Urothelium cell line (cell line): Measurements from ENCODE around the gene COQ9.

Experiments used
- DNase-seq: peaks from one replicate; pipeline ENCODE4 v3.0.0; 2011; ENCODE audit warnings: low spot score, mixed read lengths
- FAIRE-seq: peaks from 2 replicates; lab custom pipeline; 2011; peaks lifted over from hg19 to GRCh38; lab: Jason Lieb, UNC

The COQ9 gene

GRCh38 chr16:57471209-57471608, 23.9 kb downstream of the COQ9 start:
- FAIRE-seq (no peak), DNase-seq (no peak)

DNA sequence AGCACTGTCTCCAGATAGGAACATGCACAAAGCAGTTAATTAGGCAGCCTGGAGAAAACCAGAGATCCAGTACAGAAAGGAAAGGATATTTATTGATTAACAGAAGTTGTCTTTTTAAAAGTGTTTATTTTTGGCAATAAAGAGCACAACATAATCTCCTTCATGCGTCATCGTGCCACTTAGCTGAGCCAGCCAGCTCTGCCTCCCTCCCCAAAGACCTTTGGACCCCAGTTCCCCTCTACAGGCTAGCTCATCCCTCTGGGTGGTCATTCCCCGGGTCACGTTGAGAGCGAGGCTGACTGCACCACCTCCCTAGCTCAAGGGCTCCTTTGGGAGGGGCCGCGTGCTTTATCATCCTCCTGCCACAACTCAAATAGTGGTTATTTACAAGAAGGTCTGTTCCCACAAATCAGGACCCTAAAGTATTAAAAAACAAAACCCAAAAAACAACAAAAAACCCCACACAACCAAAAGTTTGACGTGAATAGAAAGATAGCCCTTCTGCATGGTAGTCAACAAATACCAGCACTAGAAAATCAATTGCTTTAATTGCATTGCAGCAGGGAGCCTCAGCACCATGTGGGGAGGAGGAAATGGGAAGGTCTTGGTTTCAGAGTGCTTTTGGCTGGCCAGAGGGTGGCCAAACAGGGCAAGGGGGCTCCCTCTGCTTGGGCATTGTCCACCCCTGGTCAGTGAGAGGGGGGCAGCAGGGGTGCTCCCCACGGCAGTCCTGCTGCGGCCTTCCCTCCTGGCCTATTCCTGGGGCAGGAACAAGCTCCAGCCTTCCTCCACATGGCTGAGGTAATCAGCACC, 24.8 kb downstream of the COQ9 start:
- FAIRE-seq = no peak
- DNase-seq = no peak

DNA sequence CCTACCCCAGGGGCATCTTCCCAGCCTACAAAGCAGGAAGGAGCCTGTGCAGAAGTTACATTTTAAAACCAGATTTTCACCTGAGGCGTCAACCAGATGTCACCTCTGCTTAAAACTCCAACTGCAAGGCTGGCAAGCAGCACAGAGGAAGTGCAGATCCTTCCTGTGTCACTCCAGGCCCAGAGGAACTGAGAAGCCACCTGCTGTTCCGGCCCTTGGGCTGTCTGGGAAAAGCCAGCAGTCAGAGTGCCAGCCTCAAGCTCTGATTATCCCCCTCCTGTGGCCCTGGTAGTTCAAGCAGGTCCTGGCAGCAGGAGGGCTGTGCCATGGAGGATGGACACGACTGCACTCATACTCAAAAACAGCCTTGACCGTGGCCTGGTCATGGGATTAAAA, 25.4 kb downstream of the COQ9 start:
- DNase-seq = no peak
- no peak for FAIRE-seq

DNA sequence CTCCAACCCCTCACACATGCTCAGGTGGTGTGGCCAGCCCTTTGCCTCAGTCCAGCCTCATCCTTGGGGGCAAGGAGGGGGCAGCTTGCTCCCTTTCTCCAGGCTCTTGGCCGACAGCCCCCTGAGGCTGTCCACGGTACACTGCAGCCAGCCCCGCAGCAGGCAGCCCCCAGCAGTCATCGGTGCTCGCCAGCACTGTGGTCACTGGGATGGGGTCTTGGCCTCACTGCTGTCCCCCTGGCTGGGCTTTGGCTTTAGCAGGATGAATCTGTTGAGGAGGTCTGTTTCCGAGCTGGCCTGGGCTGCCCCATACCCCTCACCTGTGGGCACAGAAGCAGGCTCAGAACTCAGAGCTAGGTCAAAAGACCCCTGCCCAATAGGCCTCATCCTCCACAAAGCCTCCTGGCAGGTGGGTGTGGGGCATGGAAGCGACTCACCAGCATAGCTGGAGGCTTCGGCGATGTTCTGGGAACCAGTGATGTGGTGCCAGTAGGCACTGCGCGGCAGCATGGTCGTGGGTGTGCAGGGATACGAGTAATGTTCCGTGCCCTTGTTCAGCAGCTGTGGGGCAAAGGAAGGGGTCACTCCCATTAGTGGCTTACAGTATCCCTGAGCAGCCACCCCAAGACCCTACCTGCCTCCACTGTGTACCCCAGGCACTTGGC, 26.0 kb downstream of the COQ9 start:
- DNase-seq (no peak), FAIRE-seq (no peak)

DNA sequence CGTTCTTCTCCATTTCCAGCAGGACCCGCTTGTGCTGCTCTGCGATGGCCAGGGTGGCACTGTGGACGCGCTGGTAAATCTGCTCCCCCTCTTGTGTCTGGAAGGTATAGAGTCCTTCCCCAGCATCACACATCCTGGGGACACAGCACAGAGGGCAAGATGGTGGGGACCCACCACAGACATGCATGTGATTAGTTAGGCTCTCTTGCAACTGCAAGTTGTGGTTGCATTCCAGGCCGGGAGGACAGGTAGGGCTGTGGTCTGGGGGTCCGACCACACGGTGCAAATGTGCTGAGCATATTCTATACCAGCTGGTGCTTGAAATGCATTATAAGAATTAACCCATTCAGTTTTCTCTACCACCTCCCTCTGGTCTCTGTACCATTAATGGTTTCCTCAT, 26.6 kb downstream of the COQ9 start:
- FAIRE-seq (peak; percentile 46), DNase-seq (no peak)

DNA sequence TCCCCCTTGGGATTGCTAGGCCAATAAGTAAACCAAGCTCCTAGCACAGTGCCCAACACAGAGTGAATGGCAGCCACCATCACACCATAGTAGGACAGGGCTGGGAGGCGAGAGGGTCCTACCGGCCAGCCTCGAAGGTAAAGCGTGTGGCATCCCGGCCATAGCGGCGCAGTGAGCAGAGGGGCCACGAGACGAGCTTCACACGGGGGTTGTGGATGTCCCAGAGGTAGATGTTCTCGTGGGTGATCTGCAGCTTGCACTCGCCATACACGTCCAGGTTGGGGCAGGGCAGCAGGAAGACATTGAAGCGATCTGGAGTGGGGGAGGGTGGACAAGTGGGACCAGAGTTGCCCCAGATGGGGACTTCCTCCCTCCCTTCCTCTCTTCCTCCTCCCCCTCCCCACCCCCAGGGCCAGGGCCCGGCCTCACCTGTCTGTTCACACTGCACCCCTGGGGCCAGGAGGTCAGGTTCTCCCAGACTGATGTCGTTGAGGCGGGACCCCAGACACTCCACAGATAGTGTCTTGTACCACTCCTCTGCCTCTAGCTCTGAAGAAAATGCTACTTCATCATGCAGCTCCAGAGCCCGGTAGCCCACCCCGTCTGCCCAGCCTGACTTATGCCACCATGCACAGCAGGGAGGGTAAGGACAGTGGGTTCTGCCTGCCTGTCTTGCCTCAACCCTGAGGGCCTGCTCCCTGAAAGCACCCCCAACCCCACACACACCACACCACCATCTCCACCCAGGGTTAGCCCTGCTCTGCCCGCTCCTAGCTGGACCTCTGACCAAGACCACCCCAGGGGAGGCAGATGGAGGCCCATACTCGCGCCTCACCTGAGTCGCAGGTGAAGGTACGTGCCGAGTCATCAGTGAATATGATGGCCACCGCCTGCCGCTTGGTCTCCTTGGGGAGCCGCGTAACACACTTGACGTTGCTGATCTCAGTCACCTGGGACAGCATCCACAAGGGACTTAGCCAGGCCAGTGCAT, 27.7 kb downstream of the COQ9 start:
- no peak for FAIRE-seq
- no peak for DNase-seq

GRCh38 chr16:57475711-57476339, 28.5 kb downstream of the COQ9 start:
- DNase-seq = peak; percentile 64

DNA sequence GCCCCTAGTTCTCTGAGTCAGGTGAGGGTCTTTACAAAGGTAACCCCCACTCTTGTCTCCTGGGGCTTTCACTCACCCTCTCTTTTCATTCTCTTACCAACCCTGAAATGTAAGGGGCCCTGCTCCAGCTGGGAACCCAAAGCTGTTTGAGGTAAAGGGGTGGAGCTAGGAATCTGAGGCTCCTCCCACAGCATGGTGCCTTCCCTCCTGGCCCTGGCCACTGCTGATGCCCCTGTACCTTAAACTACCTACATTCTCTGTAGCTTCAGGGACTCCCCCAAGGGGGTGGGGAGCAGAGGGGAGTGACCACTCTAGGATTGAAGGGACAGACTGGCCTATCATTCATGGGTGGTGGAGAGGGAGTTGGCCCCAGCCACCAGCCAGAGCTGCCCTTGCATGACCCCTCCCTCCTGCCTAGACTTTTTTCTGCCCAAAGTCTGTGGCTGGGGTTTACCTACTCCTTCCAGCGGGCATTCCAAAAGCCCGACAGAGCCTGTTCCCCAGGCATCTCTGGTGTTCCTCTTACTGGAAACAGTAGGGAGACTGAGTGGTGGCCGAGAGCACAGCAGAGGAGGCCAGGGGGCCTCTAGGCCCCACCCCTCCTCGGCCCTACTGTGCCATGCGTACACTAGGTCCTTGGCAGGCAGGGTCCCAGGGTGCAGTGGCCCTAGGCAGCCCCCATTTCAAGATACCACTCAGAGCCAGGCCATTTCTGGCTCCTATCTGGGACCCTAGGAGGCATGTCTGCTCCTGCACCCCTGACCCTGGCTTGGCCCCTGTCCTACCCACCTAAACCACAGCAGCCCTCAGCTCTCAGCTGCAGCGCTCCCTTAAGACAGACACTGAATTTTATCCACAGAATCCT, 29.5 kb downstream of the COQ9 start:
- DNase-seq (no peak), FAIRE-seq (no peak)

More at GRCh38 chr16:57475711-57476339, 28.5 kb downstream of the COQ9 start:
- no peak for FAIRE-seq

- DNase-seq = no peak
- no peak for FAIRE-seq
Measured at GRCh38 chr16:57477531-57478202, 30.4 kb downstream of the COQ9 start.

DNA sequence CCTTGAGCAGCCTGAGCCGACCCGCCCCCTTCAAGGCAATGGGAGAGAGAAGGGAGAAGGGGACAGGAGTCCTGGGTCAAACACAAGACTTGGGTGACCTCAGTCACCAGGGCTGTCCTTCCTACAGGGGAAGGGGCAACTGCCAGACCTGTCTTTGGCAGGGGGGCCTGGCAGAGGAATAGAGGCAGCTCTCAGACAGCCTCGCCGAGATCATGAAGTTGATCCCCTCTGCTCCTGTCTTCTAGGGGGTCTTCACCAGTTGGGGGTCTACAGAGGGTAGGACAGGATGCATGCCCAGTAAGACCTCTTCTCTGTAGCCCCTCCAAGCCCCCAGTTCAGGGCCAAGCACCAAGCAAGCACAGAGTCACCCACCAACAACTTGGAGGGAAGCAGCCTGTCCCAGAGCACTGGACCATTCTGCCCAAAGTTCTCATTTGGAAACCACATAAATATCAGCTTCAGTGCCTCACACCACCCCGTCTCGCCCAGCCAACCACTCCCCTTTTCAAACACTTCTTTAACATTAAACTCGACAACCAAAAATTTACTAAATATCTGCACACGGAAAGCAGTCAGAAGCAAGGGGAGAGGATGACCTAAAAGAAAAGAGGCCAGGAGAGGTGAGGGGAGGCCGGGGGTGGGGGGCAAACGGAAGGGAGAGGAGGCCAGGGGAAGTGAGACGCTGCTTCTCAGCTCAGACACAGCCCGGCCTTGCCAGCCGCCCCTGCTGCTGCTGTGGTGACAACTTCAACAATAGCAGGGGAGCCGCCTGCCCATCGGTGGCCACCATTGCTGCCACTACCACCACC, 31.3 kb downstream of the COQ9 start:
- no peak for DNase-seq
- FAIRE-seq = no peak

GRCh38 chr16:57479205-57479975, 32.1 kb downstream of the COQ9 start:
- DNase-seq = peak; percentile 81
- peak; percentile 50 for FAIRE-seq

- DNase-seq (no peak), FAIRE-seq (no peak)
Measured at GRCh38 chr16:57479976-57480753, 32.9 kb downstream of the COQ9 start.

DNA sequence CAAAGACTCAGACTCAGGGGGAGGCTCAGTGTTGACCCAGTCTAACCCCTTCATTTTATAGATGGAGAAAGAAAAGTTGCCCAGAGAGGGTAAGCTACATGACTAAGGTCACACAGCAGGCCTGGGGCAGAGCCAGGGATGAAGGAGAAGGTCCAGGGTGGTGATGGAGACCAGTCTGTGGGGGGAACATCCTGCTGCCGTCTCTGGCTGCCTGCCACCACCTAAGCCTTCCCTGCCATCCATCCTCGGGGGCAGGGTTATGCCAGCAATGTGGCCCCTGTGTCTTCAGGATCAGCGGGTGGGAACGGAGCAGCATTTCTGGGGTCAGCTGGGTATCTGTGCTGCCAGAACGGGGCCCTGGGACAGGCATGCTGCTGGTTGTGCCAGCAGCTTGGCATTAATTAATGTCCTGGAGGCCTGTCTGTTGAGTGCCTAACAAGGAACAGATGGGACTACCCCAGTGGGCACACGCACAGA, 33.5 kb downstream of the COQ9 start:
- DNase-seq = no peak

GRCh38 chr16:57481421-57481820, 34.1 kb downstream of the COQ9 start:
- no peak for DNase-seq
- no peak for FAIRE-seq

More for the DNA sequence above, 33.5 kb downstream of the COQ9 start:
- FAIRE-seq = no peak

DNA sequence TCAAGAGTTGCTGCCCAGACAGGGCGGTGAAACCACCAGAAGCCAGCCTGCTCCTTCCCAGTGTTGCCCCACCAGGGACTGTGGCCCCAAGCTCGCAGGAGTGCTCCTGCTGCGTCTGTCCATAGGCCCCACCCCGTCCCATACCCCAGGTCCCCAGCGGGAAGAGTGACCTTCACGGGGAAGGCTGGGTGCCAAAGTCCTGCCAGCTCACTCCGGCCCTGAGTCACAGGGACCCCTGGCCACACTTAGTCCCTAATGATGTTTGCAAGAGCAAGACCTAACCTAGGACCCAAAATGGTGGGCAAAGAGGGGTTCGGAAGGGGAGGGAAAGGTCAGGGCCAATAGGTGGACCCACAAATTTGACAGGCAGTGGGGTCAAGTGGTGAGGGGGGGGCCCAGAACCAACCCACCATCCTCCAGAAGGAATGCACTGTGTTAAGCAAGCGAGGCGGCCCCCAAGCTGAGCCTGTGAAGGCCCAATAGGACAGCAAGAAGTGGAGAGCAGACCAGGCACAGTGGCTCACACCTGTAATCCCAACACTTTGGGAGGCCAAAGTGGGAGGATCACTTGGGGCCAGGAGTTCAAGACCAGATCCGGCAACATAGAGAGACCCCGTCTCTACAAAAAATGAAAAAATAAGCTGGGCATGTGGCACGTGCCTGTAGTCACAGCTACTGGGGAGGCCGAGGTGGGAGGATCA, 35.7 kb downstream of the COQ9 start:
- no peak for FAIRE-seq
- no peak for DNase-seq
